H9 (cell line): ENCODE data around the gene C16orf92. TPM values are rescaled to one million over a fixed set of nuclear protein-coding genes. Genes with fewer than 3 reads are reported as not detected.
A peak's percentile ranks its signal among the peaks of the same experiment; 100 is the strongest.

Experiments
- DNase-seq: peaks from one replicate; pipeline ENCODE4 v3.0.0-alpha.2; 2017
- H2AFZ ChIP-seq: one replicate; pipeline ENCODE4 v1.6.1; 2013; ENCODE audit warnings: mild to moderate bottlenecking, low read length, control low read depth, moderate library complexity
- H2AK5ac ChIP-seq: 2 replicates; pipeline ENCODE4 v1.6.1; 2013; ENCODE audit warnings: low read length, control low read depth, mixed read lengths; ENCODE audit not compliant: insufficient read length
- H2BK120ac ChIP-seq: one replicate; pipeline ENCODE4 v1.6.1; 2013; ENCODE audit warnings: low read depth, mild to moderate bottlenecking, low read length, control low read depth, inconsistent platforms; ENCODE audit not compliant: poor library complexity, severe bottlenecking
- H2BK12ac ChIP-seq: 2 replicates; pipeline ENCODE4 v1.6.1; 2013; ENCODE audit warnings: low read length, control low read depth, mixed read lengths, low read depth; ENCODE audit not compliant: insufficient read length
- H2BK15ac ChIP-seq: 2 replicates; pipeline ENCODE4 v1.6.1; 2013; ENCODE audit warnings: low read depth, low read length, control low read depth
- H2BK20ac ChIP-seq: one replicate; pipeline ENCODE4 v1.6.1; 2013; ENCODE audit warnings: low read depth, mild to moderate bottlenecking, low read length, control low read depth, inconsistent platforms; ENCODE audit not compliant: poor library complexity, severe bottlenecking
- H2BK5ac ChIP-seq: 2 replicates; pipeline ENCODE4 v1.6.1; 2013; ENCODE audit warnings: low read length, control low read depth, mixed read lengths; ENCODE audit not compliant: insufficient read length
- H3K14ac ChIP-seq: 2 replicates; pipeline ENCODE4 v1.6.1; 2013; ENCODE audit warnings: low read length, control low read depth; ENCODE audit not compliant: insufficient read depth
- H3K18ac ChIP-seq: 2 replicates; pipeline ENCODE4 v1.6.1; 2013; ENCODE audit warnings: low read depth, mild to moderate bottlenecking, mixed read lengths, low read length, control low read depth; ENCODE audit not compliant: insufficient read length
- H3K23ac ChIP-seq: 2 replicates; pipeline ENCODE4 v1.6.1; 2013; ENCODE audit warnings: low read length, control low read depth, mixed read lengths, low read depth; ENCODE audit not compliant: insufficient read length
- H3K23me2 ChIP-seq: 2 replicates; pipeline ENCODE4 v1.6.1; 2013; ENCODE audit warnings: low read depth, mild to moderate bottlenecking, mixed read lengths, low read length, control low read depth; ENCODE audit not compliant: insufficient read length, poor library complexity, severe bottlenecking
- H3K27ac ChIP-seq: 2 replicates; pipeline ENCODE4 v1.5.1; 2013; ENCODE audit warnings: low read length, control low read depth, mixed read lengths, low read depth; ENCODE audit not compliant: insufficient read length
- H3K27me3 ChIP-seq: 2 replicates; pipeline ENCODE4 v1.6.1; 2013; ENCODE audit warnings: low read length, control low read depth, inconsistent platforms; ENCODE audit not compliant: insufficient read depth
- H3K4ac ChIP-seq: 2 replicates; pipeline ENCODE4 v1.6.1; 2013; ENCODE audit warnings: low read depth, mild to moderate bottlenecking, control low read depth, inconsistent platforms, low read length, moderate library complexity
- H3K4me1 ChIP-seq: 2 replicates; pipeline ENCODE4 v1.6.1; 2013; ENCODE audit warnings: low read length, control low read depth, inconsistent platforms; ENCODE audit not compliant: insufficient read depth
- H3K4me2 ChIP-seq: 2 replicates; pipeline ENCODE4 v1.6.1; 2013; ENCODE audit warnings: low read length, control low read depth, mixed read lengths; ENCODE audit not compliant: insufficient read length, insufficient read depth
- H3K56ac ChIP-seq: 2 replicates; pipeline ENCODE4 v1.6.1; 2013; ENCODE audit warnings: low read depth, mild to moderate bottlenecking, mixed read lengths, low read length, control low read depth; ENCODE audit not compliant: insufficient read length
- H3K79me1 ChIP-seq: 2 replicates; pipeline ENCODE4 v1.6.1; 2013; ENCODE audit warnings: low read depth, mild to moderate bottlenecking, moderate library complexity, low read length, control low read depth, inconsistent platforms; ENCODE audit not compliant: insufficient read depth, poor library complexity, severe bottlenecking
- H3K79me2 ChIP-seq: 2 replicates; pipeline ENCODE4 v1.6.1; 2013; ENCODE audit warnings: low read length, control low read depth, inconsistent platforms; ENCODE audit not compliant: insufficient read depth
- H3K9ac ChIP-seq: 2 replicates; pipeline ENCODE4 v1.6.1; 2013; ENCODE audit warnings: low read length, control low read depth, mixed read lengths; ENCODE audit not compliant: insufficient read length; ENCODE audit errors: extremely low read depth
- H3K9me3 ChIP-seq: one replicate; pipeline ENCODE4 v1.6.1; 2013; ENCODE audit warnings: low read depth, low read length, inconsistent platforms; ENCODE audit not compliant: control insufficient read depth
- H3T11ph ChIP-seq: one replicate; pipeline ENCODE4 v1.6.1; 2013; ENCODE audit warnings: mild to moderate bottlenecking, low read length, control low read depth, inconsistent platforms
- H4K20me1 ChIP-seq: one replicate; pipeline ENCODE4 v1.6.1; 2013; ENCODE audit not compliant: control insufficient read depth, insufficient read length, insufficient read depth
- H4K5ac ChIP-seq: 2 replicates; pipeline ENCODE4 v1.6.1; 2013; ENCODE audit warnings: low read depth, mild to moderate bottlenecking, mixed read lengths, low read length, control low read depth; ENCODE audit not compliant: insufficient read length
- H4K8ac ChIP-seq: replicated peaks from 2 replicates; pipeline ENCODE4 v1.6.1; 2013; ENCODE audit warnings: low read length, control low read depth, mixed read lengths, low read depth; ENCODE audit not compliant: insufficient read length
- H4K91ac ChIP-seq: 2 replicates; pipeline ENCODE4 v1.6.1; 2013; ENCODE audit warnings: low read depth, mild to moderate bottlenecking, moderate library complexity, mixed read lengths, low read length, control low read depth; ENCODE audit not compliant: insufficient read length
- H3K27ac Mint-ChIP-seq, 3 experiments: 2 replicates in 2 of 3; 3 replicates in 1 of 3; pipeline ENCODE4 v1.8.0; 2020 to 2021; ENCODE audit warnings: mixed read lengths in 3 of 3, mild to moderate bottlenecking in 1 of 3, moderate library complexity in 1 of 3
- H3K27me3 Mint-ChIP-seq: 2 replicates; pipeline ENCODE4 v1.8.0; 2021; ENCODE audit warnings: low read depth, mild to moderate bottlenecking, moderate library complexity, mixed read lengths
- H3K36me3 Mint-ChIP-seq, 3 experiments: 2 replicates in 2 of 3; 3 replicates in 1 of 3; pipeline ENCODE4 v1.8.0; 2020 to 2021; ENCODE audit warnings: low read depth in 3 of 3, mixed read lengths in 3 of 3; ENCODE audit not compliant: insufficient read depth in 1 of 3
- H3K4me1 Mint-ChIP-seq, 2 experiments: 2 replicates each; pipeline ENCODE4 v1.8.0; 2020; ENCODE audit warnings: mixed read lengths in 2 of 2
- H3K4me3 Mint-ChIP-seq, 2 experiments: 2 replicates in 1 of 2; 3 replicates in 1 of 2; pipeline ENCODE4 v1.8.0; 2020 to 2021; ENCODE audit warnings: mild to moderate bottlenecking in 2 of 2, mixed read lengths in 2 of 2, moderate library complexity in 1 of 2
- H3K9me3 Mint-ChIP-seq, 2 experiments: 2 replicates in 1 of 2; 3 replicates in 1 of 2; pipeline ENCODE4 v1.8.0; 2020; ENCODE audit warnings: mild to moderate bottlenecking in 2 of 2, mixed read lengths in 2 of 2, moderate library complexity in 1 of 2
- WGBS: extraction: QIAGEN DNeasy Blood & Tissue Kit; methylation state at CpG from one replicate; pipeline ENCODE4 v1.1.7; 2013; ENCODE audit warnings: missing lambda C conversion rate, low lambda C conversion rate, mixed read lengths; ENCODE audit not compliant: insufficient read length; ENCODE audit errors: extremely low coverage; 5-methylcytosine and 5-hydroxymethylcytosine counted together
- total RNA-seq: library from RNA; stranded (reverse); gene quantifications from 2 replicates; pipeline ENCODE4 v1.2.1, GENCODE V29; 2021
- TF ChIP-seq, protein P1 (sequence below): fragments of 200-600 bp; sonication (generic); conservative IDR thresholded peaks from 3 replicates; pipeline ENCODE4 v1.8.0; 2021; ENCODE audit warnings: antibody characterized with exemption, mild to moderate bottlenecking

C16orf92 gene
- total RNA-seq, 1 experiment from 2014 or later, result not detected

DNA sequence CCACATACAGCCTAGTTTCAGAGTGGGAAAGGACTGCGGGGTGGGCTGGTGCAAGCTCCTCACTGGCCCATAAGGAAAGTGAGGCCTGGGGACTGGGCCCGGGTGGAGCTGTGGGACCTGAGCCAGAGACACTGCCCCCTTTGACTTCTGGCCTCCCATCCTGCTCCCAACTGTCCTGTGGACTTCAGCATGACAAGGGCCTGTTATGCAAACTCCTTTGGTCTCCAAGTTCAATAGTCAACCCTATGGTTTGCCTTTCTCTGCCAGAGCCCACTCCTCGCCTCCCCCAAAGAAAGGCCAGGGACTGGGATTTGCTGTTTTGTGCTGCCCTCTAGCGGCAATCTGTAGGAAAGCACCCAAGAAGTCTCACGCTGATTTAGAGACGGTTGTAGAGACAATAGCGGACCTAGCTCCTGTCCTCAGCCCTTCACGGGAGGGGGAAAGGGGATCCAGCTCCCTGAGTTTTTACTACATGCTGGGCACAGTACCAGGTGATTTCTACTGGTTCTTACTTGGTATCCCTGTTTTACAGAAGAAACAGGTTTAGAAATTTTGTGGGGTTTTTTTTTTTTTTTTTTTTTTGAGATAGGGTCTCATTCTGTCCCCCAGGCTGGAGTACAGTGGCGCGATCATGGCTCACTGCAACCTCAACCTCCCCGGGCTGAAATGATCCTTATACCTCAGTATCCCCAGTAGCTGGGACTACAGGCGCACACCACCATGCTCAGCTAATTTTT, 9.3 kb downstream of the C16orf92 start:
- no peak overlapping the region for H2AFZ ChIP-seq
- no CpG with 5 or more reads among the region's 12 CpGs for WGBS
- Mint-ChIP-seq H3K4me1 (peaks cover 27 to 41% of the 10 kb centered on the region in 2 experiments), H3K4me3 (peak overlapping the region; percentile 73 to 90), H3K9me3 (no peaks in the 10 kb centered on the region; a peak in 1 of 5 replicates), H3K27me3 (peaks cover 44% of the 10 kb centered on the region), H3K36me3 (peaks cover 0 to 7% (median 5%) of the 10 kb centered on the region in 3 experiments; a peak in 4 of 7 replicates), H3K27ac (no peak overlapping the region)
- H4K5ac ChIP-seq, result no peak overlapping the region
- no peak overlapping the region for H3K9ac ChIP-seq
- no peak overlapping the region for H4K91ac ChIP-seq
- no peak overlapping the region for H3K56ac ChIP-seq
- peaks cover 20% of the 10 kb centered on the region for H3K23me2 ChIP-seq
- DNase-seq, result peak; percentile 87
- H3K27ac ChIP-seq, result no peak overlapping the region
- no peaks in the 10 kb centered on the region for H4K20me1 ChIP-seq
- no peaks in the 10 kb centered on the region; the same call in 1 of the 2 replicates for H3K79me2 ChIP-seq
- no peak overlapping the region for H2BK15ac ChIP-seq
- no peak overlapping the region for H4K8ac ChIP-seq
- H3K18ac ChIP-seq, result no peak overlapping the region
- H3K79me1 ChIP-seq, result no peaks in the 10 kb centered on the region
- no peak overlapping the region for H3K23ac ChIP-seq
- H2BK20ac ChIP-seq, result no peak overlapping the region
- H2AK5ac ChIP-seq, result no peak overlapping the region
- peaks cover 3% of the 10 kb centered on the region; the same call in 1 of the 2 replicates for H3K4me1 ChIP-seq
- TF ChIP-seq, protein P1, sequence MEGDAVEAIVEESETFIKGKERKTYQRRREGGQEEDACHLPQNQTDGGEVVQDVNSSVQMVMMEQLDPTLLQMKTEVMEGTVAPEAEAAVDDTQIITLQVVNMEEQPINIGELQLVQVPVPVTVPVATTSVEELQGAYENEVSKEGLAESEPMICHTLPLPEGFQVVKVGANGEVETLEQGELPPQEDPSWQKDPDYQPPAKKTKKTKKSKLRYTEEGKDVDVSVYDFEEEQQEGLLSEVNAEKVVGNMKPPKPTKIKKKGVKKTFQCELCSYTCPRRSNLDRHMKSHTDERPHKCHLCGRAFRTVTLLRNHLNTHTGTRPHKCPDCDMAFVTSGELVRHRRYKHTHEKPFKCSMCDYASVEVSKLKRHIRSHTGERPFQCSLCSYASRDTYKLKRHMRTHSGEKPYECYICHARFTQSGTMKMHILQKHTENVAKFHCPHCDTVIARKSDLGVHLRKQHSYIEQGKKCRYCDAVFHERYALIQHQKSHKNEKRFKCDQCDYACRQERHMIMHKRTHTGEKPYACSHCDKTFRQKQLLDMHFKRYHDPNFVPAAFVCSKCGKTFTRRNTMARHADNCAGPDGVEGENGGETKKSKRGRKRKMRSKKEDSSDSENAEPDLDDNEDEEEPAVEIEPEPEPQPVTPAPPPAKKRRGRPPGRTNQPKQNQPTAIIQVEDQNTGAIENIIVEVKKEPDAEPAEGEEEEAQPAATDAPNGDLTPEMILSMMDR, result peak; percentile 93
- no peaks in the 10 kb centered on the region for H3K9me3 ChIP-seq
- H3K4me2 ChIP-seq, result peak overlapping the region; percentile 76
- H2BK120ac ChIP-seq, result no peak overlapping the region
- no peak overlapping the region for H3T11ph ChIP-seq
- no peak overlapping the region for H3K4ac ChIP-seq
- no peak overlapping the region for H2BK12ac ChIP-seq
- no peak overlapping the region for H3K14ac ChIP-seq
- no peaks in the 10 kb centered on the region; the same call in 1 of the 2 replicates for H3K27me3 ChIP-seq
- H2BK5ac ChIP-seq, result no peak overlapping the region
